Measurements from ENCODE around the gene RCC1. TPM values are rescaled to one million over a fixed set of nuclear protein-coding genes. Genes with fewer than 3 reads are reported as not detected.

RCC1 gene
- total RNA-seq, 1 experiment from 2014 or later = 65.6 TPM

Other genes starting within 250 kb of the RCC1 start
- gene SESN2, start 246.5 kb upstream of the RCC1 start, total RNA-seq (2014; rRNA removed; shearing (Covaris generic)) = 11.8 and 13.6 TPM in 2 replicates
- 14.9 and 20.7 TPM in 2 replicates for gene MED18, start 177.0 kb upstream of the RCC1 start, total RNA-seq (2014; rRNA removed; shearing (Covaris generic))
- gene PHACTR4, start 136.3 kb upstream of the RCC1 start, total RNA-seq (2014; rRNA removed; shearing (Covaris generic)) = 7.9 and 15.5 TPM in 2 replicates
- gene TRNAU1AP, start 47.0 kb downstream of the RCC1 start, total RNA-seq (2014; rRNA removed; shearing (Covaris generic)) = 25.6 and 25.8 TPM in 2 replicates
- gene RAB42, start 86.2 kb downstream of the RCC1 start, total RNA-seq (2014; rRNA removed; shearing (Covaris generic)) = not detected in 2 replicates
- 32.9 and 44.9 TPM in 2 replicates for gene TAF12, start 137.0 kb downstream of the RCC1 start, total RNA-seq (2014; rRNA removed; shearing (Covaris generic))
- not detected in 2 replicates for gene RNU11, start 142.6 kb downstream of the RCC1 start, total RNA-seq (2014; rRNA removed; shearing (Covaris generic))
- gene GMEB1, start 162.7 kb downstream of the RCC1 start, total RNA-seq (2014; rRNA removed; shearing (Covaris generic)) = 3.0 and 5.6 TPM in 2 replicates
- 56.8 and 65.9 TPM in 2 replicates for gene YTHDF2, start 230.9 kb downstream of the RCC1 start, total RNA-seq (2014; rRNA removed; shearing (Covaris generic))